Memory B cell (primary cell): Measurements from ENCODE around the gene CTU1.

ENCODE experiments used
- ATAC-seq: fragments of 150-1000 bp; cut with Tn5 transposase; 2 replicates; pipeline ENCODE4 v1.10.0; 2021; ENCODE audit warnings: low read depth, mild to moderate bottlenecking, moderate library complexity
- DNase-seq, 2 donors: peaks; one replicate each; pipeline ENCODE4 v3.0.0; 2022; ENCODE audit warnings: low spot score in 2 of 2
- H3K27ac Mint-ChIP-seq: one replicate; pipeline ENCODE4 v1.8.0; 2022; ENCODE audit warnings: mild to moderate bottlenecking, moderate library complexity, mixed read lengths
- H3K27me3 Mint-ChIP-seq: one replicate; pipeline ENCODE4 v1.8.0; 2022; ENCODE audit warnings: mixed read lengths
- H3K36me3 Mint-ChIP-seq: one replicate; pipeline ENCODE4 v1.8.0; 2022; ENCODE audit warnings: mild to moderate bottlenecking, mixed read lengths
- H3K4me1 Mint-ChIP-seq: one replicate; pipeline ENCODE4 v1.8.0; 2022; ENCODE audit warnings: mixed read lengths
- H3K4me3 Mint-ChIP-seq: one replicate; pipeline ENCODE4 v1.8.0; 2022; ENCODE audit warnings: mild to moderate bottlenecking, moderate library complexity, mixed read lengths
- H3K9me3 Mint-ChIP-seq: one replicate; pipeline ENCODE4 v1.8.0; 2022; ENCODE audit warnings: mixed read lengths

Gene CTU1

GRCh38 chr19:51124216-51124615 is 16.0 kb upstream of the CTU1 start:
- Mint-ChIP-seq H3K9me3 (peaks cover 2% of the 10 kb centered on the region), H3K4me1 (peaks cover 16% of the 10 kb centered on the region), H3K27ac (no peak overlapping the region), H3K36me3 (peaks cover 4% of the 10 kb centered on the region), H3K4me3 (no peak overlapping the region), H3K27me3 (peaks cover 16% of the 10 kb centered on the region)
- ATAC-seq: no peak
- DNase-seq: no peak

- Mint-ChIP-seq H3K27ac (no peak overlapping the region), H3K9me3 (peaks cover 2% of the 10 kb centered on the region), H3K36me3 (peaks cover 4% of the 10 kb centered on the region), H3K4me1 (peaks cover 16% of the 10 kb centered on the region), H3K4me3 (no peak overlapping the region), H3K27me3 (peaks cover 19% of the 10 kb centered on the region)
- DNase-seq: no peak
- no peak for ATAC-seq
Measured at GRCh38 chr19:51123802-51124201, 15.6 kb upstream of the CTU1 start.

GRCh38 chr19:51123381-51123800 is 15.2 kb upstream of the CTU1 start:
- H3K27ac Mint-ChIP-seq: no peak overlapping the region
- H3K36me3 Mint-ChIP-seq: peaks cover 4% of the 10 kb centered on the region
- DNase-seq (no peak), ATAC-seq (peak; percentile 38)
- H3K27me3 Mint-ChIP-seq: peaks cover 16% of the 10 kb centered on the region
- H3K9me3 Mint-ChIP-seq: peaks cover 2% of the 10 kb centered on the region
- peaks cover 16% of the 10 kb centered on the region for H3K4me1 Mint-ChIP-seq
- H3K4me3 Mint-ChIP-seq: peak overlapping the region; percentile 49

GRCh38 chr19:51122112-51122981 is 14.1 kb upstream of the CTU1 start:
- peaks cover 2% of the 10 kb centered on the region for H3K9me3 Mint-ChIP-seq

GRCh38 chr19:51121257-51121656 is 13.0 kb upstream of the CTU1 start:
- ATAC-seq (no peak), DNase-seq (no peak)
- Mint-ChIP-seq H3K36me3 (peaks cover 4% of the 10 kb centered on the region), H3K4me1 (peaks cover 14% of the 10 kb centered on the region), H3K4me3 (no peak overlapping the region), H3K27me3 (peaks cover 20% of the 10 kb centered on the region), H3K27ac (no peak overlapping the region), H3K9me3 (peaks cover 2% of the 10 kb centered on the region)

More at GRCh38 chr19:51122112-51122981, 14.1 kb upstream of the CTU1 start:
- Mint-ChIP-seq H3K27me3 (peaks cover 19% of the 10 kb centered on the region), H3K27ac (no peak overlapping the region), H3K4me1 (peaks cover 14% of the 10 kb centered on the region), H3K36me3 (peaks cover 4% of the 10 kb centered on the region), H3K4me3 (no peak overlapping the region)
- no peak for ATAC-seq
- no peak for DNase-seq

GRCh38 chr19:51120160-51120559 is 12.0 kb upstream of the CTU1 start:
- no peak for DNase-seq
- Mint-ChIP-seq H3K9me3 (peaks cover 2% of the 10 kb centered on the region), H3K27ac (no peak overlapping the region), H3K27me3 (peaks cover 21% of the 10 kb centered on the region), H3K36me3 (peaks cover 4% of the 10 kb centered on the region), H3K4me3 (no peak overlapping the region), H3K4me1 (peaks cover 14% of the 10 kb centered on the region)
- no peak for ATAC-seq

GRCh38 chr19:51119611-51120010 is 11.4 kb upstream of the CTU1 start:
- DNase-seq: no peak
- no peak for ATAC-seq
- Mint-ChIP-seq H3K4me3 (no peak overlapping the region), H3K27me3 (peaks cover 23% of the 10 kb centered on the region), H3K36me3 (peaks cover 5% of the 10 kb centered on the region), H3K4me1 (peaks cover 14% of the 10 kb centered on the region), H3K27ac (no peak overlapping the region), H3K9me3 (peaks cover 2% of the 10 kb centered on the region)

- no peak overlapping the region for H3K4me3 Mint-ChIP-seq
Measured at GRCh38 chr19:51119101-51119500, 10.9 kb upstream of the CTU1 start.

GRCh38 chr19:51116736-51117286 is 8.6 kb upstream of the CTU1 start:
- Mint-ChIP-seq H3K9me3 (peaks cover 2% of the 10 kb centered on the region), H3K27me3 (peaks cover 19% of the 10 kb centered on the region), H3K27ac (no peak overlapping the region), H3K4me1 (peaks cover under 1% of the 10 kb centered on the region), H3K4me3 (no peak overlapping the region), H3K36me3 (peaks cover 3% of the 10 kb centered on the region)
- DNase-seq (no peak), ATAC-seq (no peak)

More at GRCh38 chr19:51119101-51119500, 10.9 kb upstream of the CTU1 start:
- H3K4me1 Mint-ChIP-seq: peaks cover 13% of the 10 kb centered on the region
- DNase-seq: no peak
- peaks cover 5% of the 10 kb centered on the region for H3K36me3 Mint-ChIP-seq
- peaks cover 2% of the 10 kb centered on the region for H3K9me3 Mint-ChIP-seq
- no peak for ATAC-seq
- H3K27me3 Mint-ChIP-seq: peaks cover 23% of the 10 kb centered on the region
- H3K27ac Mint-ChIP-seq: no peak overlapping the region

GRCh38 chr19:51114087-51114729 is 6.0 kb upstream of the CTU1 start:
- Mint-ChIP-seq H3K9me3 (no peaks in the 10 kb centered on the region), H3K4me1 (no peaks in the 10 kb centered on the region), H3K27me3 (peaks cover 10% of the 10 kb centered on the region), H3K36me3 (peaks cover 2% of the 10 kb centered on the region), H3K27ac (no peak overlapping the region), H3K4me3 (no peak overlapping the region)
- DNase-seq (no peak), ATAC-seq (no peak)

GRCh38 chr19:51111606-51112005 is 3.4 kb upstream of the CTU1 start:
- no peaks in the 10 kb centered on the region for H3K9me3 Mint-ChIP-seq

GRCh38 chr19:51110666-51110971 is 2.4 kb upstream of the CTU1 start:
- peaks cover 17% of the 10 kb centered on the region for H3K4me1 Mint-ChIP-seq
- no peak overlapping the region for H3K4me3 Mint-ChIP-seq
- peaks cover 2% of the 10 kb centered on the region for H3K27me3 Mint-ChIP-seq
- peaks cover 5% of the 10 kb centered on the region for H3K36me3 Mint-ChIP-seq
- ATAC-seq (no peak), DNase-seq (no peak)
- H3K9me3 Mint-ChIP-seq: no peaks in the 10 kb centered on the region
- H3K27ac Mint-ChIP-seq: no peak overlapping the region

More at GRCh38 chr19:51111606-51112005, 3.4 kb upstream of the CTU1 start:
- no peak overlapping the region for H3K27ac Mint-ChIP-seq
- DNase-seq: no peak
- no peak for ATAC-seq
- H3K36me3 Mint-ChIP-seq: peaks cover 2% of the 10 kb centered on the region
- H3K27me3 Mint-ChIP-seq: peaks cover 4% of the 10 kb centered on the region
- H3K4me3 Mint-ChIP-seq: no peak overlapping the region
- peaks cover 11% of the 10 kb centered on the region for H3K4me1 Mint-ChIP-seq

- peaks cover 22% of the 10 kb centered on the region for H3K4me1 Mint-ChIP-seq
- DNase-seq (no peak), ATAC-seq (peak; percentile 42)
- peaks cover 10% of the 10 kb centered on the region for H3K36me3 Mint-ChIP-seq
- peak overlapping the region; percentile 94 for H3K27ac Mint-ChIP-seq
- no peaks in the 10 kb centered on the region for H3K9me3 Mint-ChIP-seq
- H3K27me3 Mint-ChIP-seq: no peaks in the 10 kb centered on the region
- H3K4me3 Mint-ChIP-seq: peak overlapping the region; percentile 95
Measured at GRCh38 chr19:51108805-51109146, 567 bp upstream of the CTU1 start.

- Mint-ChIP-seq H3K9me3 (no peaks in the 10 kb centered on the region), H3K27ac (peak overlapping the region; percentile 94), H3K36me3 (peaks cover 17% of the 10 kb centered on the region), H3K4me1 (peaks cover 22% of the 10 kb centered on the region), H3K27me3 (no peaks in the 10 kb centered on the region), H3K4me3 (peak overlapping the region; percentile 95)
- DNase-seq (no peak), ATAC-seq (no peak)
Measured at GRCh38 chr19:51107406-51108065, 673 bp downstream of the CTU1 start.
